K562 (cell line): Measurements from ENCODE around the gene CCDC172.

Source experiments
- CREB1 ChIP-seq, 2 experiments: sonication (generic) in 1 of 2; formaldehyde crosslinking in 1 of 2; IDR thresholded peaks; 2 replicates each; pipeline versions ENCODE4 v1.6.1 to v1.8.0; 2012 to 2022; ENCODE audit warnings: inconsistent platforms in 1 of 2, mild to moderate bottlenecking in 1 of 2, missing genetic modification reagents in 1 of 2, moderate library complexity in 1 of 2
- CTCF ChIP-seq, 3 experiments: IDR thresholded peaks in 2 of 3; conservative IDR thresholded peaks in 1 of 3; 2 replicates each; pipeline ENCODE4 v1.5.1; 2011 to 2012; ENCODE audit warnings: low read length in 3 of 3, mild to moderate bottlenecking in 3 of 3, control low read depth in 2 of 3, improper control_type of control experiment in 1 of 3, inconsistent platforms in 1 of 3, low read depth in 1 of 3, mixed read lengths in 1 of 3, moderate library complexity in 1 of 3; ENCODE audit not compliant: insufficient read depth in 2 of 3
- GATAD2A ChIP-seq: fragments of 450-650 bp; IDR thresholded peaks from 2 replicates; pipeline ENCODE4 v1.6.1; 2017
- HCFC1 ChIP-seq: IDR thresholded peaks from 2 replicates; pipeline ENCODE4 v1.6.1; 2012; ENCODE audit warnings: low read depth, low read length, improper control_type of control experiment
- HDAC6 ChIP-seq: IDR thresholded peaks from 2 replicates; pipeline ENCODE4 v1.6.1; 2012; ENCODE audit warnings: low read depth, mild to moderate bottlenecking, control low read depth, inconsistent platforms, low read length, moderate library complexity
- JUNB ChIP-seq: fragments of 450-650 bp; formaldehyde crosslinking; conservative IDR thresholded peaks from 2 replicates; pipeline ENCODE4 v1.4.0; 2020; ENCODE audit warnings: mild to moderate bottlenecking
- KDM1A ChIP-seq, 2 experiments: fragments of 450-650 bp; IDR thresholded peaks; 2 replicates each; pipeline ENCODE4 v1.6.1; 2016; ENCODE audit warnings: mild to moderate bottlenecking in 2 of 2
- TAF1 ChIP-seq: IDR thresholded peaks from 2 replicates; pipeline ENCODE4 v1.6.1; 2011; ENCODE audit warnings: mild to moderate bottlenecking, low read length, moderate library complexity; ENCODE audit not compliant: insufficient read depth, control insufficient read depth, severe bottlenecking; ENCODE audit errors: extremely low read depth
- ZNF23 ChIP-seq: fragments of 250-450 bp; sonication (Bioruptor Pico); IDR thresholded peaks from 2 replicates; pipeline ENCODE4 v1.4.0; 2020; ENCODE audit warnings: mild to moderate bottlenecking
- ZNF274 ChIP-seq: IDR thresholded peaks from 2 replicates; pipeline ENCODE4 v1.6.1; 2011; ENCODE audit warnings: low read depth, mild to moderate bottlenecking, low read length, moderate library complexity, borderline replicate concordance

DNA sequence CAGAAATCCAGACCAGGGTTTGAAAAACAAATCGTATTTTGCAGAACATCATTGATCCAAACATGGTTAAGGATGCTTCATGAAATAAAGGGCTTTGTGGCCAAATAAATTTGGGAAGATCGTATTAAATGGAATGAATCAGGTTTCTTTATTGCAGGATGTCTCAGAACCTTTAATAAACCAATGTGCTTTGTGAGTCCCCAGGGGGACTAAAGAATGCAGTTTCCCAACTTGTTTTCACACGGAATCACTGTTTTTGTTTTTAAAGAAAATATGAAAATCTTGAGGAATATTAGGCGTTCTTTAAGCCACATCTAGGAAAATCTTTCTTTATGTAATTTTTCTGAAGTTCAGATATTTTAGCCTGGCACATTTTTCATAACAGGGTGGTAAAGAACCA is 16.8 kb upstream of the CCDC172 start:
- no peak for TF ChIP-seq ZNF274
- no peak for TF ChIP-seq CTCF (IDR thresholded peaks at IDR 0.05 in 2 of 3, conservative IDR thresholded peaks at IDR 0.05 in 1 of 3; ENCODE audit: insufficient read depth in 2 of 3, low read depth in 1 of 3, low read length in 3 of 3)
- no peak for TF ChIP-seq CREB1 (IDR thresholded peaks at IDR 0.05)
- TF ChIP-seq CREB1 (CRISPR knock-in tag; IDR thresholded peaks at IDR 0.05) = no peak
- TF ChIP-seq GATAD2A = no peak
- TF ChIP-seq KDM1A (IDR thresholded peaks at IDR 0.05) = no peak
- TF ChIP-seq HDAC6 = no peak
- no peak for TF ChIP-seq ZNF23
- TF ChIP-seq JUNB (CRISPR knock-in tag) = no peak
- no peak for TF ChIP-seq TAF1
- no peak for TF ChIP-seq HCFC1
